ENCODE results near the gene FAM184B. TPM values are rescaled to one million over a fixed set of nuclear protein-coding genes. Genes with fewer than 3 reads are reported as not detected.
"Not testable (repeated sequence)": the region's sequence is repeated elsewhere in the genome, so short reads cannot be mapped to it uniquely, and the experiment has no call there.

Gene FAM184B
- total RNA-seq, 1 experiment from 2014 or later, result 0.07 TPM

- POLR2A ChIA-PET, result no interaction called here
- H4K20me1 ChIP-seq (ENCODE audit: insufficient read depth), result no peaks in the 10 kb centered on the region
- H3K9me2 ChIP-seq (ENCODE audit: insufficient read depth), result no peaks in the 10 kb centered on the region
- DNase-seq (ENCODE audit: low read depth, low spot score), result no peak
- H3K4me2 ChIP-seq (ENCODE audit: low read length), result peak overlapping the region; percentile 2; the same call in 1 of the 2 replicates
- peak; percentile 11; the same call in 1 of the 2 replicates for TF ChIP-seq JUND (IDR thresholded peaks at IDR 0.05)
- TF ChIP-seq SIN3A (IDR thresholded peaks at IDR 0.05; ENCODE audit: low read depth), result no peak
- no peak overlapping the region for H2AFZ ChIP-seq (ENCODE audit: low read depth, low read length, poor library complexity, severe bottlenecking)
- intact Hi-C loops (cut with micrococcal nuclease), result no loop called here
- H3K79me2 ChIP-seq (ENCODE audit: insufficient read depth, low read length), result no peaks in the 10 kb centered on the region
- H3K4me3 ChIP-seq (replicated peaks in 1 of 2; ENCODE audit: low read depth in 1 of 2, low read length in 2 of 2), result no peak overlapping the region
- H3K9me3 ChIP-seq (ENCODE audit: control insufficient read depth in 1 of 2, insufficient read depth in 1 of 2, low read depth in 1 of 2, low read length in 2 of 2), result no peaks in the 10 kb centered on the region
- BruUV-seq (replicated peaks), result no TSS peak
- no peak for ATAC-seq
- H3K4me1 ChIP-seq (ENCODE audit: control insufficient read depth in 1 of 2, insufficient read depth in 2 of 2, low read length in 2 of 2), result peaks cover 0 to 5% of the 10 kb centered on the region in 2 experiments; a peak in 2 of 4 replicates
- RAD21 ChIA-PET (ENCODE audit: low non-redundant PET in 1 of 2, low total read pairs in 2 of 2, uncharacterized antibody in 2 of 2, unreplicated experiment in 2 of 2), result no interaction called here
- CTCF ChIA-PET, result no interaction called here
- H3K9ac ChIP-seq (ENCODE audit: low read length), result no peak overlapping the region
- no peak overlapping the region for H3K27ac ChIP-seq (ENCODE audit: low read depth, low read length)
- H3K27me3 ChIP-seq (ENCODE audit: insufficient read depth, low read length), result no peaks in the 10 kb centered on the region
- H3K36me3 ChIP-seq (ENCODE audit: control insufficient read depth in 1 of 2, insufficient read depth in 2 of 2, low read length in 2 of 2), result no peaks in the 10 kb centered on the region
Observed at GRCh38 chr4:17662694-17663093, 118.7 kb downstream of the FAM184B start.

GRCh38 chr4:17659196-17659595 is 122.2 kb downstream of the FAM184B start:
- CTCF ChIA-PET; DNase-seq (ENCODE audit: low read depth, low spot score); intact Hi-C loops (cut with micrococcal nuclease); H3K9ac ChIP-seq (ENCODE audit: low read length); H3K4me1 ChIP-seq (ENCODE audit: control insufficient read depth in 1 of 2, insufficient read depth in 2 of 2, low read length in 2 of 2); H3K27me3 ChIP-seq (ENCODE audit: insufficient read depth, low read length); H3K4me3 ChIP-seq (replicated peaks in 1 of 2; ENCODE audit: low read depth in 1 of 2, low read length in 2 of 2); H3K36me3 ChIP-seq (ENCODE audit: control insufficient read depth in 1 of 2, insufficient read depth in 2 of 2, low read length in 2 of 2); H3K9me2 ChIP-seq (ENCODE audit: insufficient read depth); RAD21 ChIA-PET (ENCODE audit: low non-redundant PET in 1 of 2, low total read pairs in 2 of 2, uncharacterized antibody in 2 of 2, unreplicated experiment in 2 of 2); H3K9me3 ChIP-seq (ENCODE audit: control insufficient read depth in 1 of 2, insufficient read depth in 1 of 2, low read depth in 1 of 2, low read length in 2 of 2); H3K79me2 ChIP-seq (ENCODE audit: insufficient read depth, low read length); H2AFZ ChIP-seq (ENCODE audit: low read depth, low read length, poor library complexity, severe bottlenecking); POLR2A ChIA-PET; H3K4me2 ChIP-seq (ENCODE audit: low read length); BruUV-seq (replicated peaks); H3K27ac ChIP-seq (ENCODE audit: low read depth, low read length); H4K20me1 ChIP-seq (ENCODE audit: insufficient read depth): not testable (repeated sequence)
- 0 out of 2 replicates have a peak, but pooled peaks have one; percentile 29 for TF ChIP-seq FOSL1 (IDR thresholded peaks at IDR 0.05; ENCODE audit: low read depth)
- peak; percentile 40; the same call in 1 of the 2 replicates for ATAC-seq

GRCh38 chr4:17657849-17658248 is 123.6 kb downstream of the FAM184B start:
- CTCF ChIA-PET, result interaction anchor here (0.7 kb wide), 1 partner anchor 138 kb away, joined by 3 read pairs; no protein-coding TSS in a partner anchor
- no TSS peak for BruUV-seq (replicated peaks)
- no peak for ATAC-seq

More at GRCh38 chr4:17657849-17658248, 123.6 kb downstream of the FAM184B start:
- Histone ChIP-seq H3K9ac (ENCODE audit: low read length) (no peak overlapping the region), H3K9me2 (ENCODE audit: insufficient read depth) (no peaks in the 10 kb centered on the region), H3K27me3 (ENCODE audit: insufficient read depth, low read length) (no peaks in the 10 kb centered on the region), H3K9me3 (ENCODE audit: control insufficient read depth in 1 of 2, insufficient read depth in 1 of 2, low read depth in 1 of 2, low read length in 2 of 2) (no peaks in the 10 kb centered on the region), H3K36me3 (ENCODE audit: control insufficient read depth in 1 of 2, insufficient read depth in 2 of 2, low read length in 2 of 2) (no peaks in the 10 kb centered on the region), H3K4me2 (ENCODE audit: low read length) (no peak overlapping the region), H3K4me1 (ENCODE audit: control insufficient read depth in 1 of 2, insufficient read depth in 2 of 2, low read length in 2 of 2) (peaks cover 0 to 5% of the 10 kb centered on the region in 2 experiments; a peak in 2 of 4 replicates), H3K79me2 (ENCODE audit: insufficient read depth, low read length) (no peaks in the 10 kb centered on the region), H4K20me1 (ENCODE audit: insufficient read depth) (no peaks in the 10 kb centered on the region), H2AFZ (ENCODE audit: low read depth, low read length, poor library complexity, severe bottlenecking) (no peak overlapping the region), H3K27ac (ENCODE audit: low read depth, low read length) (no peak overlapping the region), H3K4me3 (replicated peaks in 1 of 2; ENCODE audit: low read depth in 1 of 2, low read length in 2 of 2) (no peak overlapping the region)
- DNase-seq (ENCODE audit: low read depth, low spot score), result no peak
- ChIA-PET POLR2A (interaction anchor here (0.6 kb wide), 1 partner anchor 44 kb away, joined by 4 read pairs; no protein-coding TSS in a partner anchor), RAD21 (ENCODE audit: low non-redundant PET in 1 of 2, low total read pairs in 2 of 2, uncharacterized antibody in 2 of 2, unreplicated experiment in 2 of 2) (interaction anchor here in 1 of 2 experiments (0.7 kb wide), 1 partner anchor 25 kb away, joined by 3 read pairs; no protein-coding TSS in a partner anchor)
- intact Hi-C loops (cut with micrococcal nuclease), result no loop called here
- TF ChIP-seq SIN3A (IDR thresholded peaks at IDR 0.05; ENCODE audit: low read depth), result no peak
- TF ChIP-seq ZFX (IDR thresholded peaks at IDR 0.05), result no peak
- no peak for TF ChIP-seq POLR2AphosphoS5 (IDR thresholded peaks at IDR 0.05; ENCODE audit: low read depth, low read length)
- no peak for TF ChIP-seq YY1 (IDR thresholded peaks at IDR 0.05; ENCODE audit: extremely low read depth, insufficient replicate concordance, low read depth, low read length)
- no peak for TF ChIP-seq SP1 (IDR thresholded peaks at IDR 0.05; ENCODE audit: low read depth)
- TF ChIP-seq JUND (IDR thresholded peaks at IDR 0.05), result no peak
- TF ChIP-seq TCF7L2 (IDR thresholded peaks at IDR 0.05; ENCODE audit: borderline replicate concordance, extremely low read depth, insufficient read depth, insufficient read length), result no peak
- TF ChIP-seq EZH2 (IDR thresholded peaks at IDR 0.05), result no peak
- TF ChIP-seq POLR2A (IDR thresholded peaks at IDR 0.05; ENCODE audit: borderline replicate concordance, extremely low read depth, insufficient read depth, insufficient read length), result no peak
- no peak for TF ChIP-seq ELF1 (IDR thresholded peaks at IDR 0.05; ENCODE audit: borderline replicate concordance, low read depth)
- no peak for TF ChIP-seq MAX (IDR thresholded peaks at IDR 0.05)
- TF ChIP-seq FOSL1 (IDR thresholded peaks at IDR 0.05; ENCODE audit: low read depth), result no peak

Measured in HCT116 (cell line).